Uterus (tissue), 2 donors: ENCODE measurements around the gene CACNA1B.

Source experiments
- CTCF ChIP-seq, 4 experiments: fragments of 200-600 bp in 2 of 4; fragments of 450-650 bp in 2 of 4; sonication (generic) in 2 of 4; IDR thresholded peaks; one replicate each; pipeline ENCODE4 v1.5.1; 2016 to 2019; ENCODE audit warnings: antibody characterized with exemption in 4 of 4, mild to moderate bottlenecking in 2 of 4, moderate library complexity in 1 of 4
- POLR2A ChIP-seq, 2 donors: fragments of 450-650 bp; IDR thresholded peaks; one replicate each; pipeline ENCODE4 v1.6.1; 2016; ENCODE audit warnings: antibody characterized with exemption in 2 of 2, mild to moderate bottlenecking in 1 of 2, moderate library complexity in 1 of 2

DNA sequence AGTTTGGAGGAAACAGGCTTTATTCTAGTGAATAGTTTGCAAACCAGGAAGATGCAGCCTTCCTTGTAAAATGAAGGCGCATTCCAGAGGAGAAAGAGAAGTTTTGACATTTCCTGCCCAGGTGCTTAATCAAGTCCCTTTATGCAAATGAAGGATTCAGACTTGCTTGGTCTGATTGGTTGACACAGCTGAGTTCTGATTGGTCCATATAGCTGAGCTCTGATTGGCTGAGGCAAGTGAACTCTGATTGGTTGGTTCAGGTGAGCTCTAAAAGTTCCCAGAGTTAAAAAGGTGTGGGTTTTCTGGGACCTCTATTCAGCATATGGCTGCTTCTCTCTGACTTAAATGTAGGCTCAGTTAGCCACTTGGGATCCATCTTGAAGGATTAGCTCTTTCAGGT, 151.0 kb downstream of the CACNA1B start:
- TF ChIP-seq CTCF (IDR thresholded peaks at IDR 0.05): no peak
- TF ChIP-seq POLR2A (IDR thresholded peaks at IDR 0.05): no peak
